22Rv1 (cell line): ENCODE measurements around the gene INSIG2.

ENCODE experiments used
- CTCF ChIP-seq: fragments of 450-650 bp; IDR thresholded peaks from 2 replicates; pipeline ENCODE4 v1.5.1; 2017; ENCODE audit warnings: mild to moderate bottlenecking
- ZFX ChIP-seq: fragments of 450-650 bp; IDR thresholded peaks from 2 replicates; pipeline ENCODE4 v1.6.1; 2017; ENCODE audit warnings: antibody characterized with exemption, borderline replicate concordance

- no peak for TF ChIP-seq CTCF
- TF ChIP-seq ZFX = no peak
Measured at GRCh38 chr2:118110310-118110709, 22.0 kb downstream of the INSIG2 start.
